OCI-LY1 (cell line): ENCODE data around the gene JPH2.

Experiments used
- H2AFZ ChIP-seq: fragments of 200-600 bp; sonication (generic), shearing (Covaris generic); 2 replicates; pipeline ENCODE4 v1.6.0; 2014; ENCODE audit warnings: antibody characterized with exemption, mild to moderate bottlenecking, low read length
- H3F3A ChIP-seq: fragments of 200-600 bp; sonication (generic), shearing (Covaris generic); 2 replicates; pipeline ENCODE4 v1.6.0; 2014; ENCODE audit warnings: mild to moderate bottlenecking, antibody characterized with exemption, low read length, moderate library complexity; ENCODE audit not compliant: insufficient read depth
- H3K27ac ChIP-seq: fragments of 200-600 bp; sonication (generic); 2 replicates; pipeline ENCODE4 v1.5.1; 2014; ENCODE audit warnings: low read length, mixed run types, mild to moderate bottlenecking, low read depth; ENCODE audit not compliant: poor library complexity, severe bottlenecking
- H3K27me3 ChIP-seq: fragments of 200-600 bp; sonication (generic); 2 replicates; pipeline ENCODE4 v1.6.0; 2014; ENCODE audit warnings: antibody characterized with exemption, mild to moderate bottlenecking, low read length, moderate library complexity; ENCODE audit not compliant: insufficient read depth
- H3K36me3 ChIP-seq: fragments of 200-600 bp; sonication (generic); 2 replicates; pipeline ENCODE4 v1.6.1; 2014; ENCODE audit warnings: mild to moderate bottlenecking, antibody characterized with exemption, low read length, moderate library complexity, mixed read lengths; ENCODE audit not compliant: insufficient read depth
- H3K4me1 ChIP-seq: fragments of 200-600 bp; sonication (generic); 2 replicates; pipeline ENCODE4 v1.5.1; 2014; ENCODE audit warnings: mild to moderate bottlenecking, low read length, moderate library complexity; ENCODE audit not compliant: insufficient read depth, severe bottlenecking
- H3K4me2 ChIP-seq: fragments of 200-600 bp; sonication (generic), shearing (Covaris generic); 2 replicates; pipeline ENCODE4 v1.6.1; 2014; ENCODE audit warnings: low read length
- H3K4me3 ChIP-seq: fragments of 200-600 bp; sonication (generic); 2 replicates; pipeline ENCODE4 v1.5.1; 2014; ENCODE audit warnings: low read length, low read depth, mild to moderate bottlenecking, mixed read lengths; ENCODE audit not compliant: poor library complexity, severe bottlenecking
- H3K79me2 ChIP-seq: fragments of 200-600 bp; shearing (Covaris generic); 2 replicates; pipeline ENCODE4 v1.6.1; 2016; ENCODE audit warnings: mixed run types, low read length, mixed read lengths; ENCODE audit not compliant: insufficient read depth
- H3K9ac ChIP-seq: fragments of 200-600 bp; sonication (generic), shearing (Covaris generic); 2 replicates; pipeline ENCODE4 v1.6.1; 2014; ENCODE audit warnings: mild to moderate bottlenecking, low read length, mixed read lengths
- H3K9me2 ChIP-seq: fragments of 200-600 bp; sonication (generic), shearing (Covaris generic); 2 replicates; pipeline ENCODE4 v1.6.1; 2014; ENCODE audit warnings: low read depth, mild to moderate bottlenecking, low read length, mixed read lengths
- H3K9me3 ChIP-seq: fragments of 200-600 bp; shearing (Covaris generic); 2 replicates; pipeline ENCODE4 v1.6.1; 2014; ENCODE audit warnings: low read length, mixed read lengths
- H4K20me1 ChIP-seq: fragments of 200-600 bp; sonication (generic), shearing (Covaris generic); 2 replicates; pipeline ENCODE4 v1.6.0; 2016; ENCODE audit warnings: mild to moderate bottlenecking, low read length; ENCODE audit not compliant: insufficient read depth
- CTCF ChIP-seq: fragments of 200-600 bp; sonication (generic), shearing (Covaris generic); IDR thresholded peaks from 2 replicates; pipeline ENCODE4 v1.5.1; 2017; ENCODE audit warnings: mild to moderate bottlenecking, antibody characterized with exemption, low read length, moderate library complexity, mixed read lengths
- EZH2 ChIP-seq: fragments of 200-600 bp; sonication (generic), shearing (Covaris generic); IDR thresholded peaks from 2 replicates; pipeline ENCODE4 v1.8.0; 2017; ENCODE audit warnings: borderline replicate concordance, mixed run types, mild to moderate bottlenecking, antibody characterized with exemption, low read length, moderate library complexity, mixed read lengths

Gene JPH2

GRCh38 chr20:44125332-44126127 lies 61.5 kb downstream of the JPH2 start:
- no peaks in the 10 kb centered on the region for H4K20me1 ChIP-seq
- H3K4me1 ChIP-seq: no peaks in the 10 kb centered on the region
- no peaks in the 10 kb centered on the region for H3K36me3 ChIP-seq
- no peak overlapping the region for H3K27ac ChIP-seq
- no peak overlapping the region for H3K4me2 ChIP-seq
- no peak overlapping the region for H3K4me3 ChIP-seq
- H3K9me2 ChIP-seq: no peaks in the 10 kb centered on the region
- H3K9me3 ChIP-seq: no peaks in the 10 kb centered on the region
- 0 out of 2 replicates have a peak, but pooled peaks cover 10% of the 10 kb centered on the region for H3K27me3 ChIP-seq
- H3F3A ChIP-seq: no peaks in the 10 kb centered on the region
- TF ChIP-seq CTCF: no peak
- no peak for TF ChIP-seq EZH2
- no peaks in the 10 kb centered on the region for H3K79me2 ChIP-seq
- no peak overlapping the region for H2AFZ ChIP-seq
- H3K9ac ChIP-seq: no peak overlapping the region

GRCh38 chr20:44123874-44124535 lies 63.0 kb downstream of the JPH2 start:
- no peak overlapping the region for H2AFZ ChIP-seq
- H3F3A ChIP-seq: no peaks in the 10 kb centered on the region
- H3K9me2 ChIP-seq: no peaks in the 10 kb centered on the region
- TF ChIP-seq CTCF: no peak
- no peak for TF ChIP-seq EZH2
- no peaks in the 10 kb centered on the region for H3K36me3 ChIP-seq
- H3K4me3 ChIP-seq: no peak overlapping the region
- H3K9me3 ChIP-seq: no peaks in the 10 kb centered on the region
- no peak overlapping the region for H3K9ac ChIP-seq
- no peaks in the 10 kb centered on the region for H3K79me2 ChIP-seq
- H4K20me1 ChIP-seq: no peaks in the 10 kb centered on the region
- no peak overlapping the region for H3K27ac ChIP-seq
- no peak overlapping the region for H3K4me2 ChIP-seq
- H3K4me1 ChIP-seq: no peaks in the 10 kb centered on the region
- H3K27me3 ChIP-seq: 0 out of 2 replicates have a peak, but pooled peaks cover 10% of the 10 kb centered on the region

- Histone ChIP-seq H3K4me1 (no peaks in the 10 kb centered on the region), H2AFZ (no peak overlapping the region), H3K4me3 (no peak overlapping the region), H3K9me3 (no peaks in the 10 kb centered on the region), H3F3A (no peaks in the 10 kb centered on the region), H3K36me3 (no peaks in the 10 kb centered on the region), H3K27ac (no peak overlapping the region), H3K4me2 (no peak overlapping the region), H3K79me2 (no peaks in the 10 kb centered on the region), H3K9me2 (no peaks in the 10 kb centered on the region), H3K9ac (no peak overlapping the region), H4K20me1 (no peaks in the 10 kb centered on the region), H3K27me3 (0 out of 2 replicates have a peak, but pooled peaks cover 10% of the 10 kb centered on the region)
- TF ChIP-seq EZH2: no peak
- no peak for TF ChIP-seq CTCF
Observed at GRCh38 chr20:44123251-44123650, 63.7 kb downstream of the JPH2 start.
